Measurements from ENCODE around the gene MYD88. TPM values are rescaled to one million over a fixed set of nuclear protein-coding genes. Genes with fewer than 3 reads are reported as not detected.

Gene MYD88
- total and polyA plus RNA-seq, 9 of the 15 experiments (the other 6 are each of a cell fraction or from before 2014, with no cell fraction given), result 3.2 to 47.3 (median 27.6) TPM

GRCh38 chr3:38138349-38139190 is at the start of gene MYD88 (continued):
- TF ChIP-seq E2F6 (IDR thresholded peaks at IDR 0.05; ENCODE audit: borderline replicate concordance in 1 of 2, extremely low read depth in 1 of 2, insufficient read depth in 1 of 2, insufficient read length in 1 of 2, low read depth in 1 of 2, low read length in 1 of 2, poor library complexity in 1 of 2, severe bottlenecking in 1 of 2) (peak in 1 of 2 experiments; percentile 49), ZNF398 (CRISPR knock-in tag; IDR thresholded peaks at IDR 0.05) (no peak), HNRNPH1 (optimal IDR thresholded peaks at IDR 0.05; ENCODE audit: low read depth, low read length) (no peak), ERF (CRISPR knock-in tag; IDR thresholded peaks at IDR 0.05) (no peak), THRB (CRISPR knock-in tag; conservative IDR thresholded peaks at IDR 0.05) (no peak), ZNF12 (CRISPR knock-in tag; IDR thresholded peaks at IDR 0.05) (peak; percentile 85; the same call in 1 of the 2 replicates), ZNF174 (CRISPR knock-in tag; IDR thresholded peaks at IDR 0.05) (no peak), TAF15 (IDR thresholded peaks at IDR 0.05; ENCODE audit: low read depth, low read length) (no peak), ZNF277 (CRISPR knock-in tag; IDR thresholded peaks at IDR 0.05; ENCODE audit: borderline replicate concordance) (no peak), HLTF (IDR thresholded peaks at IDR 0.05) (no peak), GTF3C2 (IDR thresholded peaks at IDR 0.05; ENCODE audit: borderline replicate concordance, extremely low read depth, insufficient read length) (no peak), NUFIP1 (IDR thresholded peaks at IDR 0.05; ENCODE audit: partially characterized antibody) (no peak), PHB2 (IDR thresholded peaks at IDR 0.05; ENCODE audit: low read depth) (no peak), BMI1 (IDR thresholded peaks at IDR 0.05; ENCODE audit: low read length) (no peak), ARNT (IDR thresholded peaks at IDR 0.05) (no peak), MTF1 (CRISPR knock-in tag; IDR thresholded peaks at IDR 0.05; ENCODE audit: borderline replicate concordance) (no peak), COPS2 (conservative IDR thresholded peaks at IDR 0.05) (no peak)
- TF ChIP-seq, protein P1, sequence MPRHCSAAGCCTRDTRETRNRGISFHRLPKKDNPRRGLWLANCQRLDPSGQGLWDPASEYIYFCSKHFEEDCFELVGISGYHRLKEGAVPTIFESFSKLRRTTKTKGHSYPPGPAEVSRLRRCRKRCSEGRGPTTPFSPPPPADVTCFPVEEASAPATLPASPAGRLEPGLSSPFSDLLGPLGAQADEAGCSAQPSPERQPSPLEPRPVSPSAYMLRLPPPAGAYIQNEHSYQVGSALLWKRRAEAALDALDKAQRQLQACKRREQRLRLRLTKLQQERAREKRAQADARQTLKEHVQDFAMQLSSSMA (CRISPR knock-in tag; IDR thresholded peaks at IDR 0.05), result no peak
